Mesenchymal stem cell (in vitro differentiated cells and primary cell): ENCODE results near the gene FAM227B.

Source experiments
- DNase-seq: peaks from one replicate; pipeline ENCODE4 v3.0.0-alpha.2; 2013
- H2AFZ ChIP-seq: one replicate; pipeline ENCODE4 v1.6.1; 2013; ENCODE audit warnings: low read depth, mild to moderate bottlenecking, control low read depth, inconsistent platforms, low read length, moderate library complexity
- H2AK5ac ChIP-seq: 2 replicates; pipeline ENCODE4 v1.6.1; 2013; ENCODE audit warnings: low read length, moderate library complexity, mild to moderate bottlenecking, inconsistent platforms; ENCODE audit not compliant: severe bottlenecking
- H2BK120ac ChIP-seq: one replicate; pipeline ENCODE4 v1.6.1; 2013; ENCODE audit warnings: low read depth, mild to moderate bottlenecking, inconsistent platforms, low read length, moderate library complexity
- H2BK12ac ChIP-seq, 2 experiments: one replicate each; pipeline ENCODE4 v1.6.1; 2013; ENCODE audit warnings: inconsistent platforms in 2 of 2, low read length in 2 of 2, mild to moderate bottlenecking in 2 of 2, moderate library complexity in 2 of 2, control low read depth in 1 of 2
- H2BK15ac ChIP-seq: one replicate; pipeline ENCODE4 v1.6.1; 2013; ENCODE audit warnings: mild to moderate bottlenecking, low read depth, inconsistent platforms; ENCODE audit not compliant: poor library complexity, severe bottlenecking
- H2BK5ac ChIP-seq: 2 replicates; pipeline ENCODE4 v1.6.1; 2013; ENCODE audit warnings: low read depth, mild to moderate bottlenecking, low read length, control low read depth, inconsistent platforms; ENCODE audit not compliant: poor library complexity, severe bottlenecking
- H3K14ac ChIP-seq, 2 experiments: one replicate each; pipeline ENCODE4 v1.6.1; 2013; ENCODE audit warnings: inconsistent platforms in 2 of 2, low read length in 2 of 2, control low read depth in 1 of 2, mild to moderate bottlenecking in 1 of 2, moderate library complexity in 1 of 2
- H3K18ac ChIP-seq, 2 experiments: one replicate each; pipeline ENCODE4 v1.6.1; 2013; ENCODE audit warnings: inconsistent platforms in 2 of 2, low read length in 2 of 2, control low read depth in 1 of 2, low read depth in 1 of 2, mild to moderate bottlenecking in 1 of 2
- H3K23ac ChIP-seq, 2 experiments: one replicate each; pipeline ENCODE4 v1.6.1; 2013; ENCODE audit warnings: inconsistent platforms in 2 of 2, low read length in 2 of 2, mild to moderate bottlenecking in 2 of 2, moderate library complexity in 2 of 2, control low read depth in 1 of 2
- H3K27ac ChIP-seq: 2 replicates; pipeline ENCODE4 v1.5.1; 2013; ENCODE audit warnings: mild to moderate bottlenecking, moderate library complexity, low read length, control low read depth, inconsistent platforms; ENCODE audit not compliant: poor library complexity, severe bottlenecking
- H3K27me3 ChIP-seq, 2 experiments: 2 replicates each; pipeline versions ENCODE4 v1.6.1 to v1.7.0; 2013; ENCODE audit warnings: low read length in 2 of 2, mild to moderate bottlenecking in 2 of 2, moderate library complexity in 2 of 2, control low read depth in 1 of 2, inconsistent platforms in 1 of 2; ENCODE audit not compliant: control insufficient read depth in 1 of 2, insufficient read depth in 1 of 2
- H3K36me3 ChIP-seq, 2 experiments: 2 replicates each; pipeline versions ENCODE4 v1.6.1 to v1.7.0; 2013; ENCODE audit warnings: low read length in 2 of 2, control low read depth in 1 of 2, inconsistent platforms in 1 of 2, low read depth in 1 of 2, mild to moderate bottlenecking in 1 of 2; ENCODE audit not compliant: insufficient read depth in 2 of 2, control insufficient read depth in 1 of 2
- H3K4ac ChIP-seq, 2 experiments: one replicate each; pipeline ENCODE4 v1.6.1; 2013; ENCODE audit warnings: inconsistent platforms in 2 of 2, low read length in 2 of 2, mild to moderate bottlenecking in 2 of 2, moderate library complexity in 2 of 2, control low read depth in 1 of 2, low read depth in 1 of 2
- H3K4me1 ChIP-seq: 2 replicates; pipeline ENCODE4 v1.6.1; 2013; ENCODE audit warnings: low read depth, low read length, control low read depth; ENCODE audit not compliant: control insufficient read depth, insufficient read depth
- H3K4me2 ChIP-seq: 2 replicates; pipeline ENCODE4 v1.6.1; 2013; ENCODE audit warnings: low read length, mild to moderate bottlenecking, inconsistent platforms; ENCODE audit not compliant: poor library complexity, severe bottlenecking
- H3K4me3 ChIP-seq, 2 experiments: 2 replicates each; pipeline versions ENCODE4 v1.5.1 to v1.7.0; 2013; ENCODE audit warnings: low read length in 2 of 2, mild to moderate bottlenecking in 2 of 2, control low read depth in 1 of 2, low read depth in 1 of 2; ENCODE audit not compliant: insufficient read depth in 1 of 2
- H3K79me1 ChIP-seq: replicated peaks from 2 replicates; pipeline ENCODE4 v1.6.1; 2013; ENCODE audit warnings: mild to moderate bottlenecking, control low read depth, low read length, inconsistent platforms; ENCODE audit not compliant: poor library complexity, severe bottlenecking
- H3K9ac ChIP-seq: 2 replicates; pipeline ENCODE4 v1.7.0; 2013; ENCODE audit warnings: mild to moderate bottlenecking, low read length, moderate library complexity
- H3K9me3 ChIP-seq: 2 replicates; pipeline ENCODE4 v1.7.0; 2013; ENCODE audit warnings: mild to moderate bottlenecking, low read length; ENCODE audit not compliant: control insufficient read depth
- H4K8ac ChIP-seq: one replicate; pipeline ENCODE4 v1.6.1; 2013; ENCODE audit warnings: inconsistent platforms, mild to moderate bottlenecking, low read length, moderate library complexity
- H4K91ac ChIP-seq: one replicate; pipeline ENCODE4 v1.6.1; 2013; ENCODE audit warnings: mild to moderate bottlenecking, low read length, inconsistent platforms
- WGBS: methylation state at CpG from one replicate; pipeline ENCODE4 v1.1.7; 2013; ENCODE audit warnings: mixed read lengths; 5-methylcytosine and 5-hydroxymethylcytosine counted together

The FAM227B gene

GRCh38 chr15:49308686-49309085 is 311.9 kb downstream of the FAM227B start:
- no peak for DNase-seq

GRCh38 chr15:49306551-49306950 is 314.1 kb downstream of the FAM227B start:
- Histone ChIP-seq H3K4ac (no peak overlapping the region), H4K8ac (no peak overlapping the region), H3K27ac (no peak overlapping the region), H3K27me3 (no peaks in the 10 kb centered on the region), H3K9me3 (no peaks in the 10 kb centered on the region), H4K91ac (no peak overlapping the region), H2BK5ac (no peak overlapping the region), H3K36me3 (peaks cover 3 to 40% of the 10 kb centered on the region in 2 experiments), H3K18ac (no peak overlapping the region), H3K9ac (no peak overlapping the region), H2AK5ac (no peak overlapping the region), H2AFZ (no peak overlapping the region), H3K4me1 (no peaks in the 10 kb centered on the region), H3K4me3 (no peak overlapping the region), H2BK12ac (no peak overlapping the region), H2BK15ac (no peak overlapping the region), H3K79me1 (peaks cover 2% of the 10 kb centered on the region), H2BK120ac (no peak overlapping the region), H3K23ac (no peak overlapping the region), H3K4me2 (no peak overlapping the region), H3K14ac (no peak overlapping the region)
- WGBS: 100% methylated on average over 1 of the region's 1 CpG
- DNase-seq: no peak

More at GRCh38 chr15:49308686-49309085, 311.9 kb downstream of the FAM227B start:
- peaks cover 3 to 47% of the 10 kb centered on the region in 2 experiments for H3K36me3 ChIP-seq
- no peak overlapping the region for H3K4ac ChIP-seq
- H3K18ac ChIP-seq: no peak overlapping the region
- no peak overlapping the region for H3K14ac ChIP-seq
- no peak overlapping the region for H3K27ac ChIP-seq
- H2AFZ ChIP-seq: no peak overlapping the region
- H3K4me2 ChIP-seq: no peak overlapping the region
- no peak overlapping the region for H4K91ac ChIP-seq
- no peak overlapping the region for H3K4me3 ChIP-seq
- H3K9me3 ChIP-seq: no peaks in the 10 kb centered on the region
- no peak overlapping the region for H2AK5ac ChIP-seq
- peaks cover 12% of the 10 kb centered on the region for H3K79me1 ChIP-seq
- H3K27me3 ChIP-seq: no peaks in the 10 kb centered on the region
- H2BK15ac ChIP-seq: no peak overlapping the region
- 97% methylated on average over 2 of the region's 2 CpGs for WGBS
- no peak overlapping the region for H3K23ac ChIP-seq
- H2BK120ac ChIP-seq: no peak overlapping the region
- H2BK5ac ChIP-seq: no peak overlapping the region
- H3K9ac ChIP-seq: no peak overlapping the region
- no peak overlapping the region for H4K8ac ChIP-seq
- peaks cover 3% of the 10 kb centered on the region for H3K4me1 ChIP-seq
- H2BK12ac ChIP-seq: no peak overlapping the region

GRCh38 chr15:49303003-49303402 is 317.6 kb downstream of the FAM227B start:
- Histone ChIP-seq H3K9me3 (no peaks in the 10 kb centered on the region), H2BK15ac (no peak overlapping the region), H3K14ac (no peak overlapping the region), H3K36me3 (peaks cover 0 to 32% of the 10 kb centered on the region in 2 experiments), H3K27ac (no peak overlapping the region), H3K4me2 (no peak overlapping the region), H4K91ac (no peak overlapping the region), H3K79me1 (peaks cover 10% of the 10 kb centered on the region), H3K4ac (no peak overlapping the region), H3K4me1 (no peaks in the 10 kb centered on the region), H3K4me3 (no peak overlapping the region), H2BK12ac (no peak overlapping the region), H2AFZ (no peak overlapping the region), H2AK5ac (no peak overlapping the region), H2BK5ac (no peak overlapping the region), H3K9ac (no peak overlapping the region), H3K23ac (no peak overlapping the region), H3K18ac (no peak overlapping the region), H4K8ac (peak overlapping the region; percentile 19), H2BK120ac (no peak overlapping the region), H3K27me3 (no peaks in the 10 kb centered on the region)
- over 99% methylated on average over 3 of the region's 3 CpGs for WGBS
- DNase-seq: no peak

GRCh38 chr15:49301562-49301961 is 319.1 kb downstream of the FAM227B start:
- Histone ChIP-seq H3K27ac (no peak overlapping the region), H2BK15ac (no peak overlapping the region), H2BK5ac (no peak overlapping the region), H3K4me3 (no peak overlapping the region), H3K9me3 (no peaks in the 10 kb centered on the region), H3K4me2 (no peak overlapping the region), H2AK5ac (no peak overlapping the region), H3K4me1 (no peaks in the 10 kb centered on the region), H3K36me3 (peaks cover 0 to 29% of the 10 kb centered on the region in 2 experiments), H2BK120ac (no peak overlapping the region), H4K91ac (no peak overlapping the region), H2BK12ac (no peak overlapping the region), H3K27me3 (no peaks in the 10 kb centered on the region), H3K9ac (no peak overlapping the region), H3K18ac (no peak overlapping the region), H3K79me1 (peaks cover 10% of the 10 kb centered on the region), H3K23ac (no peak overlapping the region), H3K14ac (no peak overlapping the region), H4K8ac (no peak overlapping the region), H2AFZ (no peak overlapping the region), H3K4ac (no peak overlapping the region)
- DNase-seq: no peak
